ENCODE results near the gene MXRA8. TPM values are rescaled to one million over a fixed set of nuclear protein-coding genes. Genes with fewer than 3 reads are reported as not detected.
A peak's percentile ranks its signal among the peaks of the same experiment; 100 is the strongest.

Gene MXRA8
- total RNA-seq, 1 donor from 2014 or later = 0.75 TPM

DNA sequence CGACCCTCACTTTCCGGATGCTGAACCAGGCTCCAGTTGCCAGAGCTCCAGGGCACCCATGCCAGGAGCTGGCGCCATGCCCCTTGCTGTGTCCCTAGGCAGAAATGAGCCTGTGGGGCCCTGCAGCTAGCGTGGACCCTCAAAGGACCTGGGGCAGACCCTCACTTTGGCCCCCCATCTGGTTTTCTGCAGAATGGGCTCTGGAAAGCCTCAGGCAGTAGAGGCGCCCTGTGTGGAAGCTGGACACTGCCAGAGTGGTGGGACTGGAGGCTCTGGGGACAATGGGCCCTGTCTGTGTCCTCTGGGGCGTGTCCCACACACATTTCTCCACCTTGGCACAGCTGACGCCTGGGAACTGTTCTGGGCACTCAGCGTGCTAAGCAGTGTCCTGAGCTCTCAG, 22.9 kb upstream of the MXRA8 start:
- no peaks in the 10 kb centered on the region for H3K27me3 Mint-ChIP-seq
- H3K36me3 Mint-ChIP-seq (ENCODE audit: low read depth) = peaks cover 8% of the 10 kb centered on the region
- H3K4me3 Mint-ChIP-seq = no peak overlapping the region
- H3K4me1 Mint-ChIP-seq = peaks cover 2% of the 10 kb centered on the region
- intact Hi-C loops (cut with micrococcal nuclease) = no loop called here
- no peak overlapping the region for H3K27ac Mint-ChIP-seq
- DNase-seq = no peak
- no peaks in the 10 kb centered on the region for H3K9me3 Mint-ChIP-seq

DNA sequence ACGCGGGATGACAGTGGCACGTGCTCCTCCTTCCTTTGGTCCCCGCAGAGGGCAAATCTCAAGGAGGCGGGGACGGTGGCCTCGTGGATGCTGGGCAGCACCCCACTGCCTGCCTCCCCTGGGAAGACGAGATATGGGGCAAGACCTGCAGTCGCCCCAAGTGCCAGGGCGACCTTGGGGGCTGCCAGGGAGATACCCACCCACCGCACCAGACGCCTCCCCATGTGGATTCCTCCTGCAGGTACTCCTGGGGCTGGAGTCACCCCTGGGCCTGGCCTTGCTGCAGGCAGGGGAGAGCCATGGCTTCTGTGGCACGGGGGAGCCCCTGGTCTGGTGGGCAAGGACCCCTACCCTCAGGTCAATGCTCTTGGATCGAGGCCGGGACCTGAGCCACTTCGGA, 22.5 kb upstream of the MXRA8 start:
- H3K4me3 Mint-ChIP-seq = no peak overlapping the region
- no peak for DNase-seq
- H3K4me1 Mint-ChIP-seq = peaks cover 2% of the 10 kb centered on the region
- no peaks in the 10 kb centered on the region for H3K9me3 Mint-ChIP-seq
- H3K36me3 Mint-ChIP-seq (ENCODE audit: low read depth) = peaks cover 4% of the 10 kb centered on the region
- H3K27me3 Mint-ChIP-seq = no peaks in the 10 kb centered on the region
- H3K27ac Mint-ChIP-seq = no peak overlapping the region
- intact Hi-C loops (cut with micrococcal nuclease) = no loop called here

DNA sequence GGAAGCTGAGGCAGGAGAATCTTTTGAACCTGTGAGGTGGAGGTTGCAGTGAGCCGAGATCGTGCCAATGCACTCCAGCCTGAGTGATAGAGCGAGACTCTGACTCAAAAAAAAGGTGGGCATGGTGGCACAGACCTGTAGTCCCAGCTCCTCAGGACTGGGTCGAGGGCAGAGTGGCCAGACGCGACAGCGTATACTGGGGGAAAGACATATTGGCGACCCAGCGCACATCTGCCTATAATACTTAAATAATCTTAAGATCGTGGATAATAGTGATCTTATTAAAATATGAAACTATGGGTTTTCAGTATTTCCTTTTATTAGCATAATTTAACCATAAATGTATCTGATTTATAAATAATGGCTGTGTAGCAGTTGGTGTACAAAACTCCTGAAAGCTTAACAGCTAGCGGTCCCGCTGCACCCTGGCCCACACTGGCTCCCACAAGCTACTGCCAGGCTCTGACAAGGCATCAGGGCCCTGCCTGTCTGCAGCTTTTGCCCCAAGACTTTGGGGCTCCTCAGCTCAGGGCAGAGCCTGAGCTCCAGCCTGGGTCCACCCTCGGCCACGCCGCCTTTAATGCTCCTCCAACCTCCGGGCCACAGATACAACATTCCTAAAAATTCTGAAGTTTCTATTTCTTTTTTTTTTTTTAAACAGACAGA, 19.3 kb upstream of the MXRA8 start:
- no peaks in the 10 kb centered on the region for H3K27me3 Mint-ChIP-seq
- peaks cover 13% of the 10 kb centered on the region for H3K36me3 Mint-ChIP-seq (ENCODE audit: low read depth)
- no peak overlapping the region for H3K4me3 Mint-ChIP-seq
- peaks cover 13% of the 10 kb centered on the region for H3K4me1 Mint-ChIP-seq
- intact Hi-C loops (cut with micrococcal nuclease) = loop anchor here (10.0 kb wide), 1 partner anchor 127 kb away; no protein-coding TSS in a partner anchor
- H3K9me3 Mint-ChIP-seq = no peaks in the 10 kb centered on the region
- no peak for DNase-seq
- no peak overlapping the region for H3K27ac Mint-ChIP-seq

DNA sequence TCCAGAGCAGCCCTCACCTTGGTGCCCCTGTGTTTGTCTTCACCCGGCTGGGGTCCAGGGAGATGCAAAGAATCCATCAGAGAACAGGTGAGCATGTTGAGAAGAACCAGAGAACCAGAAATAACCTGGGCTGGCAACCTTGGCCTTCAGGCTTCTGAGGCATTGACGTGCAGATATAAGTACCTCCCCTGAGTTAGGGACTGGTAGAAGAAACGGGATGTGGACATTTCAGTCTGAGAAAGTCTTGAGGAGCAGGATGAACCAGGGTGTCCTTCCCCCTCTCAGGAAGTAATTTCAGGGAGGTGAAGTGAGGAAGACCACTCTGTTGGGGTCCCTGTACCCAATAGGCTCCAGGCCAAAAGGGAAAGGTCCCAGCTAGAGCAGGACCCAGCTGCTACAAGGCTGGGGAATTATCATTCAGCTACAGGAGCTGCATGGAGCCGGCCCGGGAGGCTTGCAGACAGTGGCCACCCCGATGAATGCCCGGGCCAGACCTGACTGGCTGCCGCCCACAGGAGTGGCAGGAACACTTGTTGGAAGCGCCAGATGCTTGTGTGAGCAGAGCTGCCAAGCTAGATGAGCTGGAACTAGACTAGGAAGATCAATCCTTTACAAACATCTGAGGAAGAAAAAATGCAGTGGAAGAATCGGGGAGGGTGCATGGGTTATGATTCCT, 18.3 kb upstream of the MXRA8 start:
- Mint-ChIP-seq H3K27me3 (no peaks in the 10 kb centered on the region), H3K4me3 (peak overlapping the region; percentile 87), H3K36me3 (ENCODE audit: low read depth) (peaks cover 15% of the 10 kb centered on the region), H3K4me1 (peaks cover 15% of the 10 kb centered on the region), H3K27ac (peak overlapping the region; percentile 95), H3K9me3 (no peaks in the 10 kb centered on the region)
- DNase-seq = no peak
- intact Hi-C loops (cut with micrococcal nuclease) = loop anchor here (10.0 kb wide), 1 partner anchor 128 kb away; no protein-coding TSS in a partner anchor

- H3K4me3 Mint-ChIP-seq = peak within 1 kb of the TSS; percentile 87
- peak within 1 kb of the TSS; percentile 95 for H3K27ac Mint-ChIP-seq
- intact Hi-C loops (cut with micrococcal nuclease) = loop anchor here (1.0 to 10.0 kb wide), 6 partner anchors 24 to 240 kb away; partner anchors contain the start of genes CCNL2, DVL1, MIB2 and MRPL20
- no peaks in the 10 kb centered on the region for H3K27me3 Mint-ChIP-seq
- DNase-seq = peak; percentile 99
- H3K9me3 Mint-ChIP-seq = no peaks in the 10 kb centered on the region
- H3K36me3 Mint-ChIP-seq (ENCODE audit: low read depth) = peaks cover 15% of the 10 kb centered on the region
- peaks cover 22% of the 10 kb centered on the region for H3K4me1 Mint-ChIP-seq
Measured at GRCh38 chr1:1374929-1375662, 16.7 kb upstream of the MXRA8 start, which contains the start of gene AURKAIP1. Gene AURKAIP1 (minus strand): TSS chr1:1375207. CDS start chr1:1374756, 451 bp downstream.

- Mint-ChIP-seq H3K36me3 (ENCODE audit: low read depth) (peaks cover 15% of the 10 kb centered on the region), H3K4me3 (peak overlapping the region; percentile 87), H3K27ac (peak overlapping the region; percentile 72), H3K27me3 (no peaks in the 10 kb centered on the region), H3K4me1 (peaks cover 22% of the 10 kb centered on the region), H3K9me3 (no peaks in the 10 kb centered on the region)
- peak; percentile 75 for DNase-seq
- intact Hi-C loops (cut with micrococcal nuclease) = loop anchor here (2.0 to 10.0 kb wide), 2 partner anchors 26 to 130 kb away; partner anchors contain the start of gene DVL1
Measured at GRCh38 chr1:1374589-1374928, 16.2 kb upstream of the MXRA8 start.

GRCh38 chr1:1373815-1374588, 15.6 kb upstream of the MXRA8 start:
- H3K9me3 Mint-ChIP-seq = no peaks in the 10 kb centered on the region
- intact Hi-C loops (cut with micrococcal nuclease) = loop anchor here (2.0 to 10.0 kb wide), 2 partner anchors 25 to 131 kb away; partner anchors contain the start of gene DVL1
- peak overlapping the region; percentile 87 for H3K4me3 Mint-ChIP-seq
- peak overlapping the region; percentile 72 for H3K27ac Mint-ChIP-seq
- H3K27me3 Mint-ChIP-seq = no peaks in the 10 kb centered on the region
- H3K36me3 Mint-ChIP-seq (ENCODE audit: low read depth) = peaks cover 15% of the 10 kb centered on the region
- H3K4me1 Mint-ChIP-seq = peaks cover 22% of the 10 kb centered on the region
- peak; percentile 64 for DNase-seq

DNA sequence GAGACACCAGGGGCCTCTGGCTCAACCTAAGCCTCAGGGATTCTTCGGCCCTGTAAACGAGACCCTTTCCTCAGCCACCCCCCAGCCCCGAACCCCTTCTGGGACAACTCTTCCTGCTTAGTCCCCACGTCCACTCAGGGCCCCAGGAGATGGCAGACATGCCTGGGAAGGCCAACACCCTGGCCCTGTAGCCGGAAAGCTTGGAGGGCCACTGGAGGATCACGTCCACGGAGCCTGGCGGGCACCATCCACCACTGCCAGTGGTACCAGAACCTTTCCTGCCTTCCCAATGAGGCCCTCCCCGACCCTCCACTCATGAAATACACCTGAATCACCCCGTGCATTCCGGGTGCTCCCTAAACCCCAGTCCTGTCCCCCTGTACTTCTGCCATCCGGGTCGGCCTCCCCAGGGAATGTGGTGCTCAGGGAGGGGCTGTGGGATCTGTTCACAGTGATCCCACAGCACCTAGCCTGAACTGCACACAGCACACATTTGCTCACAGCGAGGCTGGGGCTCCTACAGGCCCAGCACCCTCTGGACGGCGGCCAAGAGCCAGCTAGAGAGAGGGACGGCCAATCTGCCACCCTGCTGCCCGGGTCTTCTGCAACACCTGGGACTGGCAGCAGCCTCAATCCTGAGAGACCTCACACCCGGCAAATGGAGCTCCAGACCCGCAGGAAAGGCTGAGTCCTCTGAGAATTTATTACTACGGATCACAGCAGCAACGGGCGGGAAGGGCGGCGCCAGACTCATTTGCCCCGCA, 14.9 kb upstream of the MXRA8 start:
- no peak for DNase-seq
- H3K27me3 Mint-ChIP-seq = no peaks in the 10 kb centered on the region
- peaks cover 15% of the 10 kb centered on the region for H3K36me3 Mint-ChIP-seq (ENCODE audit: low read depth)
- H3K27ac Mint-ChIP-seq = peak overlapping the region; percentile 29
- peaks cover 22% of the 10 kb centered on the region for H3K4me1 Mint-ChIP-seq
- peak overlapping the region; percentile 87 for H3K4me3 Mint-ChIP-seq
- no peaks in the 10 kb centered on the region for H3K9me3 Mint-ChIP-seq
- intact Hi-C loops (cut with micrococcal nuclease) = loop anchor here (10.0 kb wide), 1 partner anchor 132 kb away; no protein-coding TSS in a partner anchor

DNA sequence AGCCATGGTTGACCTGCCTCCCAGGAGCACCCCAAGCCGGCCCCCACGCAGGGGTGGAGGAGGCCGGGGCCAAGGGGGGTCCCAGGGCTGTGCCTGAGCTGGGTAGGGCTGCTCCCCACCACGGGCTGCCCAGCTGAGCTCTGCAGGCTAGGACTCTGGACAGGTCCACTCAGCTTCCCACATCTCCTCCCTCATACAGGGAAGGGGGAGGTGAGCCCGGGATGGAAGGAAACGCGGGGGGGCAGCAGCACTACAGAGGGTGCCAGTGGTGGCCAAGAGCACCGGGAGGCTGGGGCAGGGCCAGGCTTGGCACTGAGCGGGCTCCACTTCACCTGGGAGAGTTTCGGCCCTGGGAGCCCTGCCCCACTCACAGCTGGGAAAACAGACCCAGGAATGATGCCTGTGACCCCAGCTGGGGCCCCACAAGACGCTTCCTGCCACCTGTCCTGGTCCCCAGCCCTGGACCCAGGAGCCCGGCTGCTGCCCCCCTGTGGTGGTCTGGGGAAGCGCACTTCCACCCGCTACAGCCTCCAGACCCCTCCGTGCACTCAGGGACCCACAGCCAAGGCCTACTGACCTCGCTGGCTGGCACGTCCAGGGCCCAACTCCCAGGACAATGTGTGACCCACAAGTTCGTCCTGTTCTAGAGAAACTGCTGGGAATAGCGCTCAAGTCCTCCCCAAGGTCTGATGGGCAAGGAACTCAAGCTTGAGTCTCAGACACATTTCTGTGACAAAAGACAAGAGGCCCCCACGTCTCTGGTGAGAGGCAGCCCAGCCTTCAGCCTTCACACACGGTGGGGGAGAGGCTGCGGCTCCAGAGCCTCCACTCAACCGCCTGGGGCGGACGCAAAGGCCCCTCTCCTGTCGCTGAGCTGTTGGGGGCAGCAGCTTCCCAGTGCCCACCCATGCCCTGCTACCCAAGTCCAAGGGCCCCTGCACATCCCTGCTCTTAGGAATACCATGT, 13.7 kb upstream of the MXRA8 start:
- Mint-ChIP-seq H3K4me1 (peaks cover 22% of the 10 kb centered on the region), H3K36me3 (ENCODE audit: low read depth) (peaks cover 13% of the 10 kb centered on the region), H3K9me3 (no peaks in the 10 kb centered on the region), H3K27me3 (no peaks in the 10 kb centered on the region), H3K27ac (no peak overlapping the region), H3K4me3 (peak overlapping the region; percentile 64)
- DNase-seq = peak; percentile 95
- intact Hi-C loops (cut with micrococcal nuclease) = loop anchor here (10.0 kb wide), 1 partner anchor 133 kb away; no protein-coding TSS in a partner anchor

GRCh38 chr1:1371364-1371745, 13.0 kb upstream of the MXRA8 start:
- H3K9me3 Mint-ChIP-seq = no peaks in the 10 kb centered on the region
- peak; percentile 92 for DNase-seq
- H3K27ac Mint-ChIP-seq = peak overlapping the region; percentile 63
- peaks cover 20% of the 10 kb centered on the region for H3K4me1 Mint-ChIP-seq
- no peaks in the 10 kb centered on the region for H3K27me3 Mint-ChIP-seq
- H3K4me3 Mint-ChIP-seq = peak overlapping the region; percentile 64
- intact Hi-C loops (cut with micrococcal nuclease) = loop anchor here (10.0 kb wide), 1 partner anchor 133 kb away; no protein-coding TSS in a partner anchor
- H3K36me3 Mint-ChIP-seq (ENCODE audit: low read depth) = peaks cover 13% of the 10 kb centered on the region

DNA sequence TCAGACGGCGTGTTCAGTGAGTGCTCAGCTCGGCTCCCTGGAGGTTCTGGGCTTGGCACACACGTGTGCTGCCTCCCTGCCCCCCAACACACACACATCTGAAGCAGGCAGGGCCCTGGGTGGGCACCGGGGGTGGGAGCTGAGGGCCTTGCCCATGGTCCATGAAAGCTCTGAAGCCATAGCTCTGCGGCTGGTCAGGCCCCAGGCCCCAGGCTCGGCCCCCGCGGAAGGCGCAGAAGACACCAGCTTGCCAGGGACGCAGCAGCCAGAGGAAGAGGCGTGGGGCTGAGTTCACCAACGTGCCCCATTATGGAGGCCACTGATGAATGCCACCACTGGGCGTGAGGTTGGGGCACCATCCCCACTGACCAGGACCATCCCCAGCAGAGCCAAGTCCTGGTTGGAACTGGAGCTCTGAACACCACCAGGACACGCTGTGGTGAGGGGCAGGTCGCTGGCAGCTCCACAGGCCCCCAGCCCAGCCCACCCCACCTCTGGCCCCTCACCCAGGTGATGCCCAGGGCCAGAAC, 12.5 kb upstream of the MXRA8 start:
- intact Hi-C loops (cut with micrococcal nuclease) = loop anchor here (10.0 kb wide), 1 partner anchor 134 kb away; no protein-coding TSS in a partner anchor
- Mint-ChIP-seq H3K4me1 (peaks cover 19% of the 10 kb centered on the region), H3K27ac (no peak overlapping the region), H3K27me3 (no peaks in the 10 kb centered on the region), H3K36me3 (ENCODE audit: low read depth) (peaks cover 13% of the 10 kb centered on the region), H3K9me3 (no peaks in the 10 kb centered on the region), H3K4me3 (peak overlapping the region; percentile 64)
- no peak for DNase-seq

Measured in activated CD4-positive, alpha-beta T cell treated with anti-CD3 and anti-CD28 coated beads, Interleukin-2, amount 10 ng/mL, durations not matched to agents 24 days and 14 days (primary cell).